Mesenchymal stem cell (in vitro differentiated cells and primary cell): ENCODE measurements around the gene RPL37. TPM values are rescaled to one million over a fixed set of nuclear protein-coding genes. Genes with fewer than 3 reads are reported as not detected.

ENCODE experiments used
- DNase-seq: peaks from one replicate; pipeline ENCODE4 v3.0.0-alpha.2; 2013
- H2AFZ ChIP-seq: one replicate; pipeline ENCODE4 v1.6.1; 2013; ENCODE audit warnings: low read depth, mild to moderate bottlenecking, control low read depth, inconsistent platforms, low read length, moderate library complexity
- H2AK5ac ChIP-seq: 2 replicates; pipeline ENCODE4 v1.6.1; 2013; ENCODE audit warnings: low read length, moderate library complexity, mild to moderate bottlenecking, inconsistent platforms; ENCODE audit not compliant: severe bottlenecking
- H2BK120ac ChIP-seq: one replicate; pipeline ENCODE4 v1.6.1; 2013; ENCODE audit warnings: low read depth, mild to moderate bottlenecking, inconsistent platforms, low read length, moderate library complexity
- H2BK12ac ChIP-seq, 2 experiments: one replicate each; pipeline ENCODE4 v1.6.1; 2013; ENCODE audit warnings: inconsistent platforms in 2 of 2, low read length in 2 of 2, mild to moderate bottlenecking in 2 of 2, moderate library complexity in 2 of 2, control low read depth in 1 of 2
- H2BK15ac ChIP-seq: one replicate; pipeline ENCODE4 v1.6.1; 2013; ENCODE audit warnings: mild to moderate bottlenecking, low read depth, inconsistent platforms; ENCODE audit not compliant: poor library complexity, severe bottlenecking
- H2BK5ac ChIP-seq: 2 replicates; pipeline ENCODE4 v1.6.1; 2013; ENCODE audit warnings: low read depth, mild to moderate bottlenecking, low read length, control low read depth, inconsistent platforms; ENCODE audit not compliant: poor library complexity, severe bottlenecking
- H3K14ac ChIP-seq, 2 experiments: one replicate each; pipeline ENCODE4 v1.6.1; 2013; ENCODE audit warnings: inconsistent platforms in 2 of 2, low read length in 2 of 2, control low read depth in 1 of 2, mild to moderate bottlenecking in 1 of 2, moderate library complexity in 1 of 2
- H3K18ac ChIP-seq, 2 experiments: one replicate each; pipeline ENCODE4 v1.6.1; 2013; ENCODE audit warnings: inconsistent platforms in 2 of 2, low read length in 2 of 2, control low read depth in 1 of 2, low read depth in 1 of 2, mild to moderate bottlenecking in 1 of 2
- H3K23ac ChIP-seq, 2 experiments: one replicate each; pipeline ENCODE4 v1.6.1; 2013; ENCODE audit warnings: inconsistent platforms in 2 of 2, low read length in 2 of 2, mild to moderate bottlenecking in 2 of 2, moderate library complexity in 2 of 2, control low read depth in 1 of 2
- H3K27ac ChIP-seq: 2 replicates; pipeline ENCODE4 v1.5.1; 2013; ENCODE audit warnings: mild to moderate bottlenecking, moderate library complexity, low read length, control low read depth, inconsistent platforms; ENCODE audit not compliant: poor library complexity, severe bottlenecking
- H3K27me3 ChIP-seq, 2 experiments: 2 replicates each; pipeline versions ENCODE4 v1.6.1 to v1.7.0; 2013; ENCODE audit warnings: low read length in 2 of 2, mild to moderate bottlenecking in 2 of 2, moderate library complexity in 2 of 2, control low read depth in 1 of 2, inconsistent platforms in 1 of 2; ENCODE audit not compliant: control insufficient read depth in 1 of 2, insufficient read depth in 1 of 2
- H3K36me3 ChIP-seq, 2 experiments: 2 replicates each; pipeline versions ENCODE4 v1.6.1 to v1.7.0; 2013; ENCODE audit warnings: low read length in 2 of 2, control low read depth in 1 of 2, inconsistent platforms in 1 of 2, low read depth in 1 of 2, mild to moderate bottlenecking in 1 of 2; ENCODE audit not compliant: insufficient read depth in 2 of 2, control insufficient read depth in 1 of 2
- H3K4ac ChIP-seq, 2 experiments: one replicate each; pipeline ENCODE4 v1.6.1; 2013; ENCODE audit warnings: inconsistent platforms in 2 of 2, low read length in 2 of 2, mild to moderate bottlenecking in 2 of 2, moderate library complexity in 2 of 2, control low read depth in 1 of 2, low read depth in 1 of 2
- H3K4me1 ChIP-seq: 2 replicates; pipeline ENCODE4 v1.6.1; 2013; ENCODE audit warnings: low read depth, low read length, control low read depth; ENCODE audit not compliant: control insufficient read depth, insufficient read depth
- H3K4me2 ChIP-seq: 2 replicates; pipeline ENCODE4 v1.6.1; 2013; ENCODE audit warnings: low read length, mild to moderate bottlenecking, inconsistent platforms; ENCODE audit not compliant: poor library complexity, severe bottlenecking
- H3K4me3 ChIP-seq, 2 experiments: 2 replicates each; pipeline versions ENCODE4 v1.5.1 to v1.7.0; 2013; ENCODE audit warnings: low read length in 2 of 2, mild to moderate bottlenecking in 2 of 2, control low read depth in 1 of 2, low read depth in 1 of 2; ENCODE audit not compliant: insufficient read depth in 1 of 2
- H3K79me1 ChIP-seq: replicated peaks from 2 replicates; pipeline ENCODE4 v1.6.1; 2013; ENCODE audit warnings: mild to moderate bottlenecking, control low read depth, low read length, inconsistent platforms; ENCODE audit not compliant: poor library complexity, severe bottlenecking
- H3K9ac ChIP-seq: 2 replicates; pipeline ENCODE4 v1.7.0; 2013; ENCODE audit warnings: mild to moderate bottlenecking, low read length, moderate library complexity
- H3K9me3 ChIP-seq: 2 replicates; pipeline ENCODE4 v1.7.0; 2013; ENCODE audit warnings: mild to moderate bottlenecking, low read length; ENCODE audit not compliant: control insufficient read depth
- H4K8ac ChIP-seq: one replicate; pipeline ENCODE4 v1.6.1; 2013; ENCODE audit warnings: inconsistent platforms, mild to moderate bottlenecking, low read length, moderate library complexity
- H4K91ac ChIP-seq: one replicate; pipeline ENCODE4 v1.6.1; 2013; ENCODE audit warnings: mild to moderate bottlenecking, low read length, inconsistent platforms
- WGBS: methylation state at CpG from one replicate; pipeline ENCODE4 v1.1.7; 2013; ENCODE audit warnings: mixed read lengths; 5-methylcytosine and 5-hydroxymethylcytosine counted together
- small RNA-seq: library from polyadenylated mRNA; stranded (forward); fragments of <200 nt; extraction: miRNeasy Mini kit (QIAGEN cat#:217004); gene quantifications from one replicate; pipeline ENCODE3, GENCODE V24; 2013; ENCODE audit warnings: low read depth

The RPL37 gene

GRCh38 chr5:40775846-40776657 lies 59.0 kb downstream of the RPL37 start:
- Histone ChIP-seq H2BK5ac (no peak overlapping the region), H2BK15ac (no peak overlapping the region), H3K79me1 (peaks cover 13% of the 10 kb centered on the region), H3K36me3 (peaks cover 5 to 58% of the 10 kb centered on the region in 2 experiments), H3K4me1 (peaks cover 3% of the 10 kb centered on the region), H3K4me3 (no peak overlapping the region), H2AK5ac (no peak overlapping the region), H3K27me3 (no peaks in the 10 kb centered on the region), H3K14ac (no peak overlapping the region), H3K4me2 (no peak overlapping the region), H3K18ac (no peak overlapping the region), H2BK120ac (no peak overlapping the region), H3K9ac (no peak overlapping the region), H4K8ac (no peak overlapping the region), H3K9me3 (no peaks in the 10 kb centered on the region), H4K91ac (no peak overlapping the region), H2AFZ (no peak overlapping the region), H3K27ac (peak overlapping the region; percentile 20), H3K23ac (no peak overlapping the region), H3K4ac (no peak overlapping the region), H2BK12ac (no peak overlapping the region)
- DNase-seq, result no peak
- WGBS, result 93% methylated on average over 6 of the region's 6 CpGs

Small RNAs within 50 kb of the gene (small RNA-seq; reads per million reads assigned to genes)
- gene RF00191 (not detected), gene SNORD72 (266 reads per million, percentile 95 among the genes with 10 or more reads in this experiment)
